Liver (tissue), 9 donors: Measurements from ENCODE around the gene FAM8A1. TPM values are rescaled to one million over a fixed set of nuclear protein-coding genes. Genes with fewer than 3 reads are reported as not detected.

ENCODE experiments used
- DNase-seq: peaks from one replicate; pipeline ENCODE4 v3.0.0-alpha.2; 2017; ENCODE audit warnings: low spot score
- H3K27ac ChIP-seq, 2 donors: one replicate each; pipeline ENCODE4 v1.7.0; 2013; ENCODE audit warnings: inconsistent platforms in 2 of 2, low read length in 2 of 2, control low read depth in 1 of 2, low read depth in 1 of 2, mild to moderate bottlenecking in 1 of 2
- H3K27me3 ChIP-seq, 4 donors: one replicate each; pipeline versions ENCODE4 v1.6.1 to v1.7.0; 2013; ENCODE audit warnings: low read length in 3 of 4, inconsistent platforms in 1 of 4, mild to moderate bottlenecking in 1 of 4, moderate library complexity in 1 of 4; ENCODE audit not compliant: control insufficient read depth in 4 of 4, insufficient read depth in 4 of 4
- H3K36me3 ChIP-seq, 4 donors: one replicate each; pipeline versions ENCODE4 v1.6.1 to v1.7.0; 2013; ENCODE audit warnings: low read length in 3 of 4, mild to moderate bottlenecking in 3 of 4, low read depth in 1 of 4, moderate library complexity in 1 of 4; ENCODE audit not compliant: control insufficient read depth in 4 of 4, insufficient read depth in 3 of 4
- H3K4me1 ChIP-seq, 4 donors: one replicate each; pipeline versions ENCODE4 v1.6.1 to v1.7.0; 2013; ENCODE audit warnings: low read length in 3 of 4, mild to moderate bottlenecking in 3 of 4, moderate library complexity in 1 of 4; ENCODE audit not compliant: control insufficient read depth in 4 of 4, insufficient read depth in 4 of 4
- H3K4me3 ChIP-seq, 3 donors: one replicate each; pipeline versions ENCODE4 v1.6.1 to v1.7.0; 2013; ENCODE audit warnings: low read length in 3 of 3, control low read depth in 1 of 3, low read depth in 1 of 3, mild to moderate bottlenecking in 1 of 3
- H3K9ac ChIP-seq, 2 donors: one replicate each; pipeline ENCODE4 v1.7.0; 2013; ENCODE audit warnings: low read length in 2 of 2, mild to moderate bottlenecking in 2 of 2, moderate library complexity in 2 of 2, control low read depth in 1 of 2, low read depth in 1 of 2
- H3K9me3 ChIP-seq, 4 donors: one replicate each; pipeline versions ENCODE4 v1.6.1 to v1.7.0; 2013; ENCODE audit warnings: low read length in 3 of 4; ENCODE audit not compliant: control insufficient read depth in 4 of 4
- EGR1 ChIP-seq, 2 donors: IDR thresholded peaks; 2 replicates each; pipeline ENCODE4 v1.6.1; 2016 to 2018; ENCODE audit warnings: antibody characterized with exemption in 2 of 2, low read depth in 2 of 2
- FOXA1 ChIP-seq: IDR thresholded peaks from 2 replicates; pipeline ENCODE4 v1.6.1; 2016; ENCODE audit warnings: antibody characterized with exemption
- HNF4A ChIP-seq, 2 donors: conservative IDR thresholded peaks; 2 replicates each; pipeline ENCODE4 v1.6.1; 2016; ENCODE audit warnings: antibody characterized with exemption in 2 of 2, mild to moderate bottlenecking in 2 of 2
- RXRA ChIP-seq, 2 donors: IDR thresholded peaks; 2 replicates each; pipeline ENCODE4 v1.6.1; 2017 to 2018; ENCODE audit warnings: antibody characterized with exemption in 2 of 2, mild to moderate bottlenecking in 1 of 2
- SP1 ChIP-seq: IDR thresholded peaks from 2 replicates; pipeline ENCODE4 v1.6.1; 2018; ENCODE audit warnings: antibody characterized with exemption, mild to moderate bottlenecking
- YY1 ChIP-seq: IDR thresholded peaks from 2 replicates; pipeline ENCODE4 v1.6.1; 2016; ENCODE audit warnings: antibody characterized with exemption, mild to moderate bottlenecking
- WGBS: extraction: QIAGEN DNeasy Blood & Tissue Kit; methylation state at CpG from one replicate; pipeline ENCODE4 v1.1.7; 2013; 5-methylcytosine and 5-hydroxymethylcytosine counted together
- polyA plus RNA-seq, 2 donors: library from polyadenylated mRNA; stranded (reverse) in 1 of 2; unstranded in 1 of 2; fragments of 200-250 nt in 1 of 2; fragments of >200 nt in 1 of 2; fragmentation: Nextera tagmentation in 1 of 2; extraction: Ambion mirVana in 1 of 2; gene quantifications; one replicate each; pipeline versions ENCODE4 v1.2.1 to v1.2.3, GENCODE V29; 2013 to 2015
- total RNA-seq, 2 donors: library from RNA; depleted of rRNA; stranded (reverse); fragments of >200 nt; gene quantifications; one replicate each; pipeline ENCODE4 v1.2.3, GENCODE V29; 2014
- TF ChIP-seq, protein P1 (sequence below): IDR thresholded peaks from 2 replicates; pipeline ENCODE4 v1.6.1; 2016; ENCODE audit warnings: antibody characterized with exemption
- TF ChIP-seq, protein P2 (sequence below): IDR thresholded peaks from 2 replicates; pipeline ENCODE4 v1.6.1; 2016; ENCODE audit warnings: antibody characterized with exemption, mild to moderate bottlenecking
- TF ChIP-seq, protein P3 (sequence below): fragments of 150-350 bp; IDR thresholded peaks from 2 replicates; pipeline ENCODE4 v1.5.1; 2017; ENCODE audit warnings: improper control_type of control experiment, low read depth, low read length; ENCODE audit not compliant: missing input control
- donor health status: healthy.
- donor health status: healthy.
- donor health status: healthy.
- donor health status: healthy.
- donor health status: healthy.

Gene FAM8A1
- total and polyA plus RNA-seq, 4 donors, result 20.7 to 47.2 (median 20.9) TPM

DNA sequence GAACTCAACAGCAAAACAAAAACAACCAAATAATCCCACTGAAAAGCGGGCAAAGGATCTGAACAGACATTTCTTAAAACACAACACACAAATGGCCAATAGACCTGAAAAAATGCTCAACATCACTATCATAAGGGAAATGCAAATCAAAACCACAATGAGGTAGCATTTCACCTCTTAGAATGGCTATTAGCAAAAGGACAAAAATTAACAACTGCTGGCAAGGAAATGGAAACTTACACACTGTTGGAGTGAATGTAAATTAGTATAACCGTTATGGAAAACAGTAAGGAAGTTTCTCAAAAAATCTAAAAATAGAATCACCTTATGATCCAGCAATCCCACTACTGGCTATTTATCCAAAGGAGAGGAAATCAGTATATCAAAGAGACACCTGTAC is 20.9 kb downstream of the FAM8A1 start:
- WGBS, result 87% methylated on average over 2 of the region's 2 CpGs
- Histone ChIP-seq H3K9ac (no peak overlapping the region), H3K36me3 (peaks cover 6 to 24% (median 13%) of the 10 kb centered on the region in 4 donors), H3K27me3 (no peaks in the 10 kb centered on the region), H3K4me3 (no peak overlapping the region), H3K9me3 (no peaks in the 10 kb centered on the region), H3K4me1 (peaks cover 0 to 2% (median 0%) of the 10 kb centered on the region in 4 donors), H3K27ac (no peak overlapping the region)
- no peak for DNase-seq
- no peak for TF ChIP-seq RXRA (IDR thresholded peaks at IDR 0.05)

DNA sequence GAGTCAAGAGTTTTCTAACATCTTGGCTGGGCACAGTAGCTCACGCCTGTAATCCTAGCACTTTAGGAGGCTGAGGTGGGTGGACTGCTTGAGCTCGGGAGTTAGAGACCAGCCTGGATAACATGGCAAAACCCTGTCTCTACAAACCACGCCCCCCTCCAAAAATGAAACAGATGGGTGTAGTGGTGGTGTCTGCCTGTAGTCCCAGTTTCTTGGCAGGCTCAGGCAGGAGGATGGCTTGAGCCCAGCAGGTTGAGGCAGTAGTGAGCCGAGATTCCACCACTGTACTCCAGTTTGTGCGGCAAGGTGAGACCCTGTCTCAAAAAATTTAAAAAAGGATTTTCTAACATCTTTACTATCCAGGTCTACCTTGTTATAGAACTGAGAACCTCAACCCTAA is 22.0 kb downstream of the FAM8A1 start:
- TF ChIP-seq FOXA1, result no peak
- no peak for TF ChIP-seq EGR1 (IDR thresholded peaks at IDR 0.05; ENCODE audit: low read depth in 2 of 2)
- TF ChIP-seq, protein P1, sequence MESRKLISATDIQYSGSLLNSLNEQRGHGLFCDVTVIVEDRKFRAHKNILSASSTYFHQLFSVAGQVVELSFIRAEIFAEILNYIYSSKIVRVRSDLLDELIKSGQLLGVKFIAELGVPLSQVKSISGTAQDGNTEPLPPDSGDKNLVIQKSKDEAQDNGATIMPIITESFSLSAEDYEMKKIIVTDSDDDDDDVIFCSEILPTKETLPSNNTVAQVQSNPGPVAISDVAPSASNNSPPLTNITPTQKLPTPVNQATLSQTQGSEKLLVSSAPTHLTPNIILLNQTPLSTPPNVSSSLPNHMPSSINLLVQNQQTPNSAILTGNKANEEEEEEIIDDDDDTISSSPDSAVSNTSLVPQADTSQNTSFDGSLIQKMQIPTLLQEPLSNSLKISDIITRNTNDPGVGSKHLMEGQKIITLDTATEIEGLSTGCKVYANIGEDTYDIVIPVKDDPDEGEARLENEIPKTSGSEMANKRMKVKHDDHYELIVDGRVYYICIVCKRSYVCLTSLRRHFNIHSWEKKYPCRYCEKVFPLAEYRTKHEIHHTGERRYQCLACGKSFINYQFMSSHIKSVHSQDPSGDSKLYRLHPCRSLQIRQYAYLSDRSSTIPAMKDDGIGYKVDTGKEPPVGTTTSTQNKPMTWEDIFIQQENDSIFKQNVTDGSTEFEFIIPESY, result no peak
- Histone ChIP-seq H3K36me3 (peaks cover 6 to 28% (median 17%) of the 10 kb centered on the region in 4 donors), H3K4me1 (no peaks in the 10 kb centered on the region), H3K9me3 (no peaks in the 10 kb centered on the region), H3K27ac (no peak overlapping the region), H3K27me3 (no peaks in the 10 kb centered on the region), H3K9ac (no peak overlapping the region), H3K4me3 (no peak overlapping the region)
- WGBS, result 96% methylated on average over 5 of the region's 5 CpGs
- DNase-seq, result no peak

DNA sequence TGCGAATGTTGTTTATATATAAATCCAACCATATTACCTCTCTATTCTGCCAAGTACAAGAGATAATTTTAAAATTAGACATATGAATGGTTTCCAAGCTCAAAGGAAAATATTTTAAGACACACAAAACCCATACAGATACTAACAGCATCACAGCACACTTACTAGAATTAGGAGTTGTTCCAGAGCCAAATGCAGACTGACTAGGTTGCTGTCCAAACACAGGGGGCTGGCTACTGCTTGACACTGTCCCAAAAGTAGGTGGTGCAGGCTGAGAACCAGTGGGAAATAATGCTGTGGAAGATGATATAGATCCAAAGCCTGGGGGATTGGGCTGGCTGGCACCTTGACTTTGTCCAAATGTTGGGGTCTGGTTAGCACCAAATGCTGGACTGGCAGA is 24.3 kb downstream of the FAM8A1 start:
- TF ChIP-seq SP1 (no peak), FOXA1 (no peak), EGR1 (IDR thresholded peaks at IDR 0.05; ENCODE audit: low read depth in 2 of 2) (no peak), HNF4A (conservative IDR thresholded peaks at IDR 0.05) (no peak), YY1 (no peak)
- TF ChIP-seq, protein P2, sequence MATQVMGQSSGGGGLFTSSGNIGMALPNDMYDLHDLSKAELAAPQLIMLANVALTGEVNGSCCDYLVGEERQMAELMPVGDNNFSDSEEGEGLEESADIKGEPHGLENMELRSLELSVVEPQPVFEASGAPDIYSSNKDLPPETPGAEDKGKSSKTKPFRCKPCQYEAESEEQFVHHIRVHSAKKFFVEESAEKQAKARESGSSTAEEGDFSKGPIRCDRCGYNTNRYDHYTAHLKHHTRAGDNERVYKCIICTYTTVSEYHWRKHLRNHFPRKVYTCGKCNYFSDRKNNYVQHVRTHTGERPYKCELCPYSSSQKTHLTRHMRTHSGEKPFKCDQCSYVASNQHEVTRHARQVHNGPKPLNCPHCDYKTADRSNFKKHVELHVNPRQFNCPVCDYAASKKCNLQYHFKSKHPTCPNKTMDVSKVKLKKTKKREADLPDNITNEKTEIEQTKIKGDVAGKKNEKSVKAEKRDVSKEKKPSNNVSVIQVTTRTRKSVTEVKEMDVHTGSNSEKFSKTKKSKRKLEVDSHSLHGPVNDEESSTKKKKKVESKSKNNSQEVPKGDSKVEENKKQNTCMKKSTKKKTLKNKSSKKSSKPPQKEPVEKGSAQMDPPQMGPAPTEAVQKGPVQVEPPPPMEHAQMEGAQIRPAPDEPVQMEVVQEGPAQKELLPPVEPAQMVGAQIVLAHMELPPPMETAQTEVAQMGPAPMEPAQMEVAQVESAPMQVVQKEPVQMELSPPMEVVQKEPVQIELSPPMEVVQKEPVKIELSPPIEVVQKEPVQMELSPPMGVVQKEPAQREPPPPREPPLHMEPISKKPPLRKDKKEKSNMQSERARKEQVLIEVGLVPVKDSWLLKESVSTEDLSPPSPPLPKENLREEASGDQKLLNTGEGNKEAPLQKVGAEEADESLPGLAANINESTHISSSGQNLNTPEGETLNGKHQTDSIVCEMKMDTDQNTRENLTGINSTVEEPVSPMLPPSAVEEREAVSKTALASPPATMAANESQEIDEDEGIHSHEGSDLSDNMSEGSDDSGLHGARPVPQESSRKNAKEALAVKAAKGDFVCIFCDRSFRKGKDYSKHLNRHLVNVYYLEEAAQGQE, result no peak
- TF ChIP-seq, protein P3, sequence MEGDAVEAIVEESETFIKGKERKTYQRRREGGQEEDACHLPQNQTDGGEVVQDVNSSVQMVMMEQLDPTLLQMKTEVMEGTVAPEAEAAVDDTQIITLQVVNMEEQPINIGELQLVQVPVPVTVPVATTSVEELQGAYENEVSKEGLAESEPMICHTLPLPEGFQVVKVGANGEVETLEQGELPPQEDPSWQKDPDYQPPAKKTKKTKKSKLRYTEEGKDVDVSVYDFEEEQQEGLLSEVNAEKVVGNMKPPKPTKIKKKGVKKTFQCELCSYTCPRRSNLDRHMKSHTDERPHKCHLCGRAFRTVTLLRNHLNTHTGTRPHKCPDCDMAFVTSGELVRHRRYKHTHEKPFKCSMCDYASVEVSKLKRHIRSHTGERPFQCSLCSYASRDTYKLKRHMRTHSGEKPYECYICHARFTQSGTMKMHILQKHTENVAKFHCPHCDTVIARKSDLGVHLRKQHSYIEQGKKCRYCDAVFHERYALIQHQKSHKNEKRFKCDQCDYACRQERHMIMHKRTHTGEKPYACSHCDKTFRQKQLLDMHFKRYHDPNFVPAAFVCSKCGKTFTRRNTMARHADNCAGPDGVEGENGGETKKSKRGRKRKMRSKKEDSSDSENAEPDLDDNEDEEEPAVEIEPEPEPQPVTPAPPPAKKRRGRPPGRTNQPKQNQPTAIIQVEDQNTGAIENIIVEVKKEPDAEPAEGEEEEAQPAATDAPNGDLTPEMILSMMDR, result no peak
- WGBS, result 93% methylated on average over 1 of the region's 1 CpG

More for the DNA sequence above, 24.3 kb downstream of the FAM8A1 start:
- H3K4me1 ChIP-seq, result peaks cover 0 to 3% (median 0%) of the 10 kb centered on the region in 4 donors
- H3K36me3 ChIP-seq, result peaks cover 6 to 35% (median 26%) of the 10 kb centered on the region in 4 donors
- no peak overlapping the region for H3K9ac ChIP-seq
- no peaks in the 10 kb centered on the region for H3K27me3 ChIP-seq
- H3K4me3 ChIP-seq, result no peak overlapping the region
- H3K27ac ChIP-seq, result no peak overlapping the region
- no peak for DNase-seq
- H3K9me3 ChIP-seq, result no peaks in the 10 kb centered on the region
